ENCODE data around the gene RAD23A. TPM values are rescaled to one million over a fixed set of nuclear protein-coding genes. Genes with fewer than 3 reads are reported as not detected.
A peak's percentile ranks its signal among the peaks of the same experiment; 100 is the strongest.
"Not testable (repeated sequence)": the region's sequence is repeated elsewhere in the genome, so short reads cannot be mapped to it uniquely, and the experiment has no call there.

The RAD23A gene
- total RNA-seq, 6 experiments from 2014 or later, result 108 to 140 (median 129) TPM

DNA sequence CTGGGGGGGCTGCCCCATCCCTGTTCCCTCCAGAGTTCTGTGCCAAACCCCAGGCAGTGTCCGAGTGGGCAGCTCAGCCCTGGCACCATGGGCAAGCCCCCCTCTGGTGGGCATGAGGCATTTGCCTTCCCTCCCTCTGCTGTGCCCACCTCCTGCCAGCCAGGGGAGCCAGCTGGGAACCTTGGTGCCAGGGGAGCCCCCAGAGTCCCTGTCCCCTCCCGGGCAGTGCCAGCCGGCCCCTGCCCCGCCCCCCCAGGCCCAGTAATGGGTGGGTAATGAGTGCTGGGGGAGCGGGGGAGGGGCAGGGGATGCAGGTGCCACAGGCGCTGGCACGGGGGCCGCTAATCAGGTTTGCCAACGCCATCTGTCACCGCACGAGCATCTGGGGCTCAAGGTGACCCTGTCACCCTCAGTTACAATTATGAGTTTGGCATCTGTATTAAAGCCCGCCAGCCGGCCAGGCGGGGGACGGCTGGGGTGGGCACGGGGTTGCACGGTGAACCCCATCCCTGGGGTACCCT is 29.6 kb downstream of the RAD23A start:
- Mint-ChIP-seq H3K4me3 (no peak overlapping the region), H3K27me3 (ENCODE audit: insufficient read depth) (peaks cover 4% of the 10 kb centered on the region; the same call in 1 of the 2 replicates), H3K36me3 (ENCODE audit: low read depth) (no peaks in the 10 kb centered on the region), H3K9me3 (no peaks in the 10 kb centered on the region), H3K27ac (no peak overlapping the region), H3K4me1 (ENCODE audit: low read depth) (peaks cover 12% of the 10 kb centered on the region)
- DNase-seq, result no peak
- TF ChIP-seq, protein P1, sequence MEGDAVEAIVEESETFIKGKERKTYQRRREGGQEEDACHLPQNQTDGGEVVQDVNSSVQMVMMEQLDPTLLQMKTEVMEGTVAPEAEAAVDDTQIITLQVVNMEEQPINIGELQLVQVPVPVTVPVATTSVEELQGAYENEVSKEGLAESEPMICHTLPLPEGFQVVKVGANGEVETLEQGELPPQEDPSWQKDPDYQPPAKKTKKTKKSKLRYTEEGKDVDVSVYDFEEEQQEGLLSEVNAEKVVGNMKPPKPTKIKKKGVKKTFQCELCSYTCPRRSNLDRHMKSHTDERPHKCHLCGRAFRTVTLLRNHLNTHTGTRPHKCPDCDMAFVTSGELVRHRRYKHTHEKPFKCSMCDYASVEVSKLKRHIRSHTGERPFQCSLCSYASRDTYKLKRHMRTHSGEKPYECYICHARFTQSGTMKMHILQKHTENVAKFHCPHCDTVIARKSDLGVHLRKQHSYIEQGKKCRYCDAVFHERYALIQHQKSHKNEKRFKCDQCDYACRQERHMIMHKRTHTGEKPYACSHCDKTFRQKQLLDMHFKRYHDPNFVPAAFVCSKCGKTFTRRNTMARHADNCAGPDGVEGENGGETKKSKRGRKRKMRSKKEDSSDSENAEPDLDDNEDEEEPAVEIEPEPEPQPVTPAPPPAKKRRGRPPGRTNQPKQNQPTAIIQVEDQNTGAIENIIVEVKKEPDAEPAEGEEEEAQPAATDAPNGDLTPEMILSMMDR (IDR thresholded peaks at IDR 0.05), result no peak

DNA sequence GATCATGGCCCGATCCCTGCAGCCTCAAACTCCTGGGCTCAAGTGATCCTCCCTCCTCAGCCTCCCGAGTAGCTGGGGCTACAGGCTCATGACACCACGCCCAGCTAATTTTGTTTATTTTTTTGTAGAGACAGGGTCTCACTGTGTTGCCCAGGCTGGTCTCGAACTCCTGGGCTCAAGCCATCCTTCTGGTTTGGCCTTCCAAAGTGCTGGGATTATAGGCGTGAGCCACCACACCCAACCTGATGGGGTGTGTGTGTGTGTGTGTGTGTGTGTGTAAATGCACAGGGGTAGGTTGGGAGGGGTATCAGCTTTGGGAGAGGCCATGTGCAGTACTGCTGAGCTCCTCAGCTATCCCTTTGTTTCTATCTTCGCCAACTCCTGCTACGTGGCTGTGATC is 30.4 kb downstream of the RAD23A start:
- H3K4me1 Mint-ChIP-seq (ENCODE audit: low read depth); H3K27me3 Mint-ChIP-seq (ENCODE audit: insufficient read depth); H3K4me3 Mint-ChIP-seq; H3K36me3 Mint-ChIP-seq (ENCODE audit: low read depth); H3K9me3 Mint-ChIP-seq; DNase-seq; H3K27ac Mint-ChIP-seq: not testable (repeated sequence)

DNA sequence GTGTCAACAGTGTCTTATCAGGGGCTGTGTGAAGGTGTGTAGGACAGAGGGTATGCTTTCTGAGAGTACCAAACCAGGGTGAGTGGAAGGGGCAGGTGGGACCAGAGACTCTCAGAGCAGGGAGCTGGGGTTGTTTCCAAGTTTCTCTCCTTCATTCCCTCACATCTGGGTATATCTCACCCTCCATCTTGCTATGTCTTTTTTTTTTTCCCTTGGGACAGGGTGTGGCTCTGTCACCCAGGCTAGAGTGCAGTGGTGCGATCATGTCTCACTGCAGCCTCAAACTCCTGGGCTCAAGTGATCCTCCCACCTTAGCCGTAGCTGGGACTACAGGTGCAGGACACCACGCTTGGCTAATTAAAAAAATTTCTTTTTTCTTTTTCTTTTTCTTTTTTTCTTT is 34.3 kb downstream of the RAD23A start:
- H3K27me3 Mint-ChIP-seq (ENCODE audit: insufficient read depth), result peaks cover 4% of the 10 kb centered on the region; the same call in 1 of the 2 replicates

DNA sequence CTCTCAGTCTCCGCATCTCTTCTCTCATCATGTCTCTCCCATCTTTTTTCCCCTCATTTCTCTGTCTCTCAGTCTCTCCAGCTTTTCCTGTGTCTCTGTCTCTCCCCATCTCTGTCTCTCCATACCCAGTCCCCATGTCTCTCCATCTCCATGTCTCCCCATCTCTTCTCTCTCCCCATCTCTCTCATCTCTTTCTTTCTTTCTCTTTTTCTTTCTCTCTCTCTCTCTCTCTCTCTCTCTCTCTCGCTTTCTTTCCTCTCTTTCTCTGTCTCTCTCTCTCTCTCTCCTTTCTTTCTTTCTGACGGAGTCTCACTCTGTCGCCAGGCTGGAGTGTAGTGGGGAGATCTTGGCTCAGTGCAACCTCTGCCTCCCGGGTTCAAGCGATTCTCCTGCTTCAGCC is 37.0 kb downstream of the RAD23A start:
- no peaks in the 10 kb centered on the region for H3K9me3 Mint-ChIP-seq
- H3K27ac Mint-ChIP-seq, result no peak overlapping the region
- no peaks in the 10 kb centered on the region for H3K36me3 Mint-ChIP-seq (ENCODE audit: low read depth)

More for the DNA sequence above, 34.3 kb downstream of the RAD23A start:
- no peak overlapping the region for H3K27ac Mint-ChIP-seq
- TF ChIP-seq, protein P1 (IDR thresholded peaks at IDR 0.05), result no peak
- DNase-seq, result no peak
- H3K4me3 Mint-ChIP-seq, result no peak overlapping the region
- no peaks in the 10 kb centered on the region for H3K9me3 Mint-ChIP-seq
- peaks cover 9% of the 10 kb centered on the region for H3K4me1 Mint-ChIP-seq (ENCODE audit: low read depth)
- H3K36me3 Mint-ChIP-seq (ENCODE audit: low read depth), result no peaks in the 10 kb centered on the region

DNA sequence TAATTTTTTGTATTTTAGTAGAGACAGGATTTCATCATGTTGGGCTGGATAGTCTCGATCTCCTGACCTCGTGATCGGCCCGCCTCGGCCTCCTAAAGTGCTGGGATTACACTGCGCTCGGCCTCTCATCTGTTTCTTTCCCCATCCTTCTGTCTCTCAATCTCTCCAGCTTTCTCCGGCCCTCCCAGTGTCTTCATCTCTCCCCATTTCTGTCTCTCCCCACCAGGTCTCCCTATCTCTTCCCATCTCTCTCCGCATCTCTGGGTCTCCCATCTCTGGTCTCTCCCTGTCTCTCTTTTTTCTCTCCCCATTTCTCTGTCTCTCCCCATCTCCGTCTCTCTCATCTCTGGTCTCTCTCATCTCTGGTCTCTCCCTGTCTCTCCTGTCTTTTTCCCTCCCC is 37.4 kb downstream of the RAD23A start:
- H3K27ac Mint-ChIP-seq, result no peak overlapping the region
- peaks cover 9% of the 10 kb centered on the region for H3K4me1 Mint-ChIP-seq (ENCODE audit: low read depth)
- no peaks in the 10 kb centered on the region for H3K9me3 Mint-ChIP-seq
- no peak overlapping the region for H3K4me3 Mint-ChIP-seq
- H3K36me3 Mint-ChIP-seq (ENCODE audit: low read depth), result no peaks in the 10 kb centered on the region
- no peak for DNase-seq
- TF ChIP-seq, protein P1 (IDR thresholded peaks at IDR 0.05), result no peak
- H3K27me3 Mint-ChIP-seq (ENCODE audit: insufficient read depth), result no peaks in the 10 kb centered on the region

More for the DNA sequence above, 37.0 kb downstream of the RAD23A start:
- H3K27me3 Mint-ChIP-seq (ENCODE audit: insufficient read depth), result peaks cover 4% of the 10 kb centered on the region; the same call in 1 of the 2 replicates
- H3K4me3 Mint-ChIP-seq, result no peak overlapping the region
- TF ChIP-seq, protein P1 (IDR thresholded peaks at IDR 0.05), result no peak
- peaks cover 13% of the 10 kb centered on the region for H3K4me1 Mint-ChIP-seq (ENCODE audit: low read depth)
- DNase-seq, result no peak

DNA sequence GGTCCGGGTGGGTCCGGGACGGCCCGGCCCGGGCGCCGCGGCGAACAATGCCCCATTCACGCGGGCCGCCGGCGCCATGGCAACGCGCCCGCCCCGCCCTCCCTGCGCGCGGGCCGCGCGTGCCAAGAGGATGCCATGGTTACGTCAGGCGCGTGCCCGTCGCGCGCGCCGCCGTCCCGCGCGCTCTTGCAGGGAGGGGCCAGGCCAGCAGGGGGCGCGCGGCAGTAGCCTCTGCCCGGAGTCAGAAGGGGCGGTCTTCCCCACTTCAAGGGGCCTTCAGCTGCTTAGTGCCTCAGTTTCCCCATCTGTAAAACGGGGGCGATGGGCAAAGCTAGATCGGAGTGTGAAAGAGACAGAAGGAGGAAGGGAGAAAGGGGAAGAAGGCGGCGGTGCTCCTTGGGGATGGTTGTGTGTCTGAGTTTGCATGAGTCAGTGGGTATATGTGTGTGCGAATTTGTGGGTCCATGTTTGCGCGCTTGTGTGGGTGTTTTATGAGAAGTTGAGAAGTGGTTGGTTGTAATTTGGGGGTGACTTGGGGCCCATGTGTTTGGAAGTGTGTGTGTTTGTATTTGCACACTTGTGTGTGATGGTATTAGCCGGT is 38.0 kb downstream of the RAD23A start:
- TF ChIP-seq, protein P1 (IDR thresholded peaks at IDR 0.05), result peak; percentile 97
- Mint-ChIP-seq H3K27ac (no peak overlapping the region), H3K27me3 (ENCODE audit: insufficient read depth) (no peaks in the 10 kb centered on the region), H3K4me3 (no peak overlapping the region), H3K4me1 (ENCODE audit: low read depth) (peaks cover 8% of the 10 kb centered on the region), H3K36me3 (ENCODE audit: low read depth) (no peaks in the 10 kb centered on the region), H3K9me3 (no peaks in the 10 kb centered on the region)
- peak; percentile 50 for DNase-seq

All from HFFc6 (cell line).